Measurements from ENCODE around the gene UBA6.

UBA6 gene

DNA sequence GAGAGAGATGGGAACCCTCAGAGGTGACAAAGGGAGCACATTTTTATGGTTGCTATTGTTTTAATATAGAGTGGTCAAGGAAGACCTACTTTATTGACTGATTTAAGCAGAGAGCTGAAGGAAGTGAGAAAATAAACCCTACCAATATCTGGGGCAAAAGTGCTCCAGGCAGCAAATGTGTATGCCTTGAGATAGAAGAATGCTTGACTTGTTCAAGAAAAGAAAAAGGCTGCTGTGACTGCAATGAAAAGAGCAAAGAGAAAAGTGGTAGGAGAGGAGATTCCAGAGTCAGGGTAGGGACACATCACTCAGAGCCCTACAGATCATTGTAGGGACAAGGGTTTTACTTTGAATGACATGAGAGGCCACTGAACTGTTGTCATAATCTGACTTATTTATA lies 116.5 kb downstream of the UBA6 start:
- DNase-seq (ENCODE audit: low read depth) = no peak
- no peak overlapping the region for H3K4me3 ChIP-seq (ENCODE audit: low read depth, low read length)
- TF ChIP-seq, protein P1, sequence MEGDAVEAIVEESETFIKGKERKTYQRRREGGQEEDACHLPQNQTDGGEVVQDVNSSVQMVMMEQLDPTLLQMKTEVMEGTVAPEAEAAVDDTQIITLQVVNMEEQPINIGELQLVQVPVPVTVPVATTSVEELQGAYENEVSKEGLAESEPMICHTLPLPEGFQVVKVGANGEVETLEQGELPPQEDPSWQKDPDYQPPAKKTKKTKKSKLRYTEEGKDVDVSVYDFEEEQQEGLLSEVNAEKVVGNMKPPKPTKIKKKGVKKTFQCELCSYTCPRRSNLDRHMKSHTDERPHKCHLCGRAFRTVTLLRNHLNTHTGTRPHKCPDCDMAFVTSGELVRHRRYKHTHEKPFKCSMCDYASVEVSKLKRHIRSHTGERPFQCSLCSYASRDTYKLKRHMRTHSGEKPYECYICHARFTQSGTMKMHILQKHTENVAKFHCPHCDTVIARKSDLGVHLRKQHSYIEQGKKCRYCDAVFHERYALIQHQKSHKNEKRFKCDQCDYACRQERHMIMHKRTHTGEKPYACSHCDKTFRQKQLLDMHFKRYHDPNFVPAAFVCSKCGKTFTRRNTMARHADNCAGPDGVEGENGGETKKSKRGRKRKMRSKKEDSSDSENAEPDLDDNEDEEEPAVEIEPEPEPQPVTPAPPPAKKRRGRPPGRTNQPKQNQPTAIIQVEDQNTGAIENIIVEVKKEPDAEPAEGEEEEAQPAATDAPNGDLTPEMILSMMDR (IDR thresholded peaks at IDR 0.05; ENCODE audit: low read depth, low read length, missing control alignments) = no peak

DNA sequence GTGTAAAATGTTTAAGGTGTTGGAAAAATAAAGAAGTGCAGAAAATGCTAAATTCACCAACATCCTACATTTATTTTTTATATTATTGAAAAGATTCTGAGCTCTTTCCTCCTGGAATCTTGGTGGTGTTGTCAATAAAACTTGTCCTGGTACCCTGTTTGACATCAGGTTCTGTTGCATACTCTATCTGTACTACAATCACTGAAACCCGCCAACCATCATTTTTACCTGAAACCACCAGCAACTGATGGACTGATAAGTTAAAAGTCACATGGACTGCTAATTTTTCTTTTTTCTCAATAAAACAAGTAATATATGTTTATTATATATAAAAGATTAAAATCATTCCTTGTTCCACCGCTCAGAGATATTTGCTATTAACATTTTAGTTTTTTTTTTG lies 119.0 kb downstream of the UBA6 start:
- TF ChIP-seq, protein P1 (IDR thresholded peaks at IDR 0.05; ENCODE audit: low read depth, low read length, missing control alignments) = no peak
- no peak for DNase-seq (ENCODE audit: low read depth)

DNA sequence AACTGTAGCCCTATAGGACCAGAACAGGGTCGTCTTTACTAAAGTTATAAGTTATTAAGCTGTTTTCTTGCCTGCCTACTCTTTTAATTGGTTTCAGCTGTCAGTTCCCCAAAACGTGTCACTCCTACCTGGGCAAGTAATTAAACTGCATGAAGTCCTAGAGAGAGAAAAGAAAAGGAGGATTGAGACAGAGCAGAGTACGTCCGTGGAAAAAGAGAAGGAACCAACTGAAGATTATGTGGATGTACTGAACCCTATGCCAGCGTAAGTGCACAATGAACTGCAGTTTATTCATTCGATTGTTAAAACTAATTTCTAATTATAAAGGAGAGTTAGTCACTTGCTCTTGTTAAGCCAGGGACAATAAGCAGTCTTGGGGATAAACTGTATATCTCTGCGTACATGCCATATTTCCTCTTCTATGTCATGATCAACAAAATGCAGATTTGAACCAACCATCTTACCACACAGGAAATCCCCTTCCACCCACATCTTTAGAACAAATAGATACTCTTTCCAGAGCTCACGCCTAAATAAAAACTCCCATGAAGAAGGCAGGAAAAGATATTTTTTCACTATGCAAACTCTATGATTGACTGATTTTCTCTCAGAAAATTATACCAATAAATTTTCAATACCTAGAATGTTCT lies 119.6 kb downstream of the UBA6 start:
- no peak for DNase-seq (ENCODE audit: low read depth)
- TF ChIP-seq, protein P1 (IDR thresholded peaks at IDR 0.05; ENCODE audit: low read depth, low read length, missing control alignments) = no peak
- H3K4me3 ChIP-seq (ENCODE audit: low read depth, low read length) = no peak overlapping the region; the same call in 1 of the 2 replicates

More for the DNA sequence above, 119.0 kb downstream of the UBA6 start:
- H3K4me3 ChIP-seq (ENCODE audit: low read depth, low read length) = no peak overlapping the region

DNA sequence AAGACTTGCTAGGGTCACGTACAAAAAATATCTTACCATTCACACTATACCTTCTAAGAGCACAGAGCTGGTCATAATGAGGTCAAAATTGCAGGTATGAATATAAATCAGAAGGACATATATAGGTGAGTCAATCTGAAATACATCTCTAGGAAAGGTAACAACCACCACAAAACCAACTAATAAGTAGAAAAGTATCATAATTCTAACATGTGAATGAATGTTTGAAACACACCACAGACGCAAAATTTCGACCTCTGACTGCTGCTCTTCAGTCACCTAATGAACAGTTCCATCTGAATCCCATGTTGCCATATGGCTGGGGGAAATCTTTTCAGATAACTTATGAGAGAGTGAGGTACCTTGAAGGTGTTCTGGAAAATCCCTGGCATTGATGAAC lies 120.4 kb downstream of the UBA6 start:
- TF ChIP-seq, protein P1 (IDR thresholded peaks at IDR 0.05; ENCODE audit: low read depth, low read length, missing control alignments) = no peak
- DNase-seq (ENCODE audit: low read depth) = no peak
- H3K4me3 ChIP-seq (ENCODE audit: low read depth, low read length) = no peak overlapping the region

DNA sequence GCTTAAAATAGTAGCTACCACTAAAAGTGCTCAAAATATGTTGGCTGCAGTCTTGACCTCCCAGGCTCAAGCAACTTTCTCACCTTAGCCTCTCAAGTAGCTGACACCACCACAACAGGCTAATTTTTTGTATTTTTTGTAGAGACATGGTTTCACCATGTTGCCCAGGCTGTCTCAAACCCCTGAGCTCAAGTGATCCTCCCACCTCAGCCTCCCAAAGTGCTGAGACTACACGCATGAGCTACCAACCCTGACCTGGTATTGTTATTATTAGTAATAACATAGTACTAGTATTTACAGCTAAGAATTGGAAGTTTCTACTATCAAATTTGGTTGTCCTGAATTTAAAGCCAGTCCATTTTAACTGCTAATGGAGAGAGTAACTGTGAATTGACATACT lies 124.4 kb downstream of the UBA6 start:
- no peak overlapping the region for H3K4me3 ChIP-seq (ENCODE audit: low read depth, low read length)
- TF ChIP-seq, protein P1 (IDR thresholded peaks at IDR 0.05; ENCODE audit: low read depth, low read length, missing control alignments) = no peak
- DNase-seq (ENCODE audit: low read depth) = peak; percentile 49

DNA sequence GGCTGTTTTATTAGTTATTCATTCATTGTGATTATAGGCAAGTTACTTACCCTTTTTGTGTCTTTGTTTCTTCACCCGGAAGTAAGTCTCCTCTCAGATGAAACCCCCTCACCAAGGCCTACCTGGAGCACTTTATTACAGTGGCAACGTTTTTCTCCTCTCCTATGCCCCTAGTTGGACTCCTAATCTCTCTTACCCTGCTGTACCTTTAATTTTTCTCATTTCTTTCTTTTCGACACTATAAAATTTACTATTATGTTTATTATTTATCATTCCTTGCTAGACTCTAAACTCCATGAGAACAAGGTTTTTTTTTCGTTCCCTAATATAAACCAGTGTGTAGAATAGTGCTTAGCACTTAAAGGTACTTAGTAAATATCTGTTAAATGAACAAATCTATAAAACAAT lies 124.9 kb downstream of the UBA6 start:
- TF ChIP-seq, protein P1 (IDR thresholded peaks at IDR 0.05; ENCODE audit: low read depth, low read length, missing control alignments) = no peak
- H3K4me3 ChIP-seq (ENCODE audit: low read depth, low read length) = peak overlapping the region; percentile 40; the same call in 1 of the 2 replicates
- DNase-seq (ENCODE audit: low read depth) = no peak

Data from GM12864 (cell line).